ENCODE measurements around the gene SRL.

Gene SRL

GRCh38 chr16:4239682-4240175 is 2.2 kb downstream of the SRL start:
- no peak overlapping the region for H3K4me3 ChIP-seq
- no peak overlapping the region for H3K9ac ChIP-seq (ENCODE audit: insufficient read length)
- no peaks in the 10 kb centered on the region for H3K36me3 ChIP-seq (ENCODE audit: insufficient read depth, low read length)
- TF ChIP-seq EZH2 (IDR thresholded peaks at IDR 0.05) (no peak), POLR2AphosphoS5 (IDR thresholded peaks at IDR 0.05; ENCODE audit: borderline replicate concordance, low read depth, low read length) (no peak)
- no peaks in the 10 kb centered on the region for H3K9me3 ChIP-seq (ENCODE audit: low read depth, low read length)
- H3K27ac ChIP-seq: no peak overlapping the region
- DNase-seq (ENCODE audit: low read depth, low spot score): no peak

DNA sequence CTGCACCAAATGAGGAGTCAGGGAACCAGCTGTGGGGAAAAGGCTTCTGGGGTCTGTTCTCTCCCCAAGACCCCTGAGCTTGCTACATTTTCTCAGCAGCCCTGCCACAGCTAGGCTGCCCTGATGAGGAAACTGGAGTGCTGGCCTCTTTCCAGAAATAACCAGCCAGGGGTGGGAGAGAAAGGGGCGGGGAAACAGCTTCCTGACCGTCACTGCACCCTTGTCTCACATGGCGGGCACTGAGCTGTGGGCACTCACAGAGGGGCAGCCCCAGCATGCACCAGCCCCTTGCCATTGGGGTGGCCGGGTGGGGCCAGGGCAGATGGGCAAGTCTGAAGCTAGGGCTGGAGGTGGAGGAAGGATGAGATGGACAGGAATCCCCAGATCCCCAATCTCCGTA is 2.9 kb downstream of the SRL start:
- Histone ChIP-seq H3K4me3 (no peak overlapping the region), H3K27ac (no peak overlapping the region), H3K9me3 (ENCODE audit: low read depth, low read length) (no peaks in the 10 kb centered on the region), H3K36me3 (ENCODE audit: insufficient read depth, low read length) (no peaks in the 10 kb centered on the region), H3K9ac (ENCODE audit: insufficient read length) (no peak overlapping the region)
- TF ChIP-seq POLR2AphosphoS5 (IDR thresholded peaks at IDR 0.05; ENCODE audit: borderline replicate concordance, low read depth, low read length) (no peak), EZH2 (IDR thresholded peaks at IDR 0.05) (no peak), FOXP2 (optimal IDR thresholded peaks at IDR 0.05; ENCODE audit: control extremely low read depth, extremely low read length, insufficient read depth) (no peak)
- DNase-seq (ENCODE audit: low read depth, low spot score): no peak

DNA sequence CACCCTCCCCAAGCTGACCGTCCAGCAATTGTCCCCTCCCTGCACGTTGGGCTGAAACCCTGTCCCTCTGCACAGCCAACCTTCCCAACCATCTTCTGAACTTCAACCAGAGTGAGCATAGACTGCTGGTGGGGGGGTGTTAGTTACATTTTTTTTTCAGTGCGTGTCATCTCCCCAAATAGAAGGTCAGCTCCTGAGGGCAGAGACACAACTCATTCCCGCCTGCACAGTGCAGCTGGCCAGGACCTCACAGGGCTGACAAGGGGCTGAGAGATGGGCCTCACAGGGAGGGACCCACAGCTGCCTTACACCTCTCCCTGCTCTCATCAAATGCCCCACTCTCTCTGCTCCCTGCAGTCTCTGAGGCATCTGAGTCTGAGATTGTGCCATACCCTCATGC is 8.4 kb downstream of the SRL start:
- no peak overlapping the region for H3K9ac ChIP-seq (ENCODE audit: insufficient read length)

DNA sequence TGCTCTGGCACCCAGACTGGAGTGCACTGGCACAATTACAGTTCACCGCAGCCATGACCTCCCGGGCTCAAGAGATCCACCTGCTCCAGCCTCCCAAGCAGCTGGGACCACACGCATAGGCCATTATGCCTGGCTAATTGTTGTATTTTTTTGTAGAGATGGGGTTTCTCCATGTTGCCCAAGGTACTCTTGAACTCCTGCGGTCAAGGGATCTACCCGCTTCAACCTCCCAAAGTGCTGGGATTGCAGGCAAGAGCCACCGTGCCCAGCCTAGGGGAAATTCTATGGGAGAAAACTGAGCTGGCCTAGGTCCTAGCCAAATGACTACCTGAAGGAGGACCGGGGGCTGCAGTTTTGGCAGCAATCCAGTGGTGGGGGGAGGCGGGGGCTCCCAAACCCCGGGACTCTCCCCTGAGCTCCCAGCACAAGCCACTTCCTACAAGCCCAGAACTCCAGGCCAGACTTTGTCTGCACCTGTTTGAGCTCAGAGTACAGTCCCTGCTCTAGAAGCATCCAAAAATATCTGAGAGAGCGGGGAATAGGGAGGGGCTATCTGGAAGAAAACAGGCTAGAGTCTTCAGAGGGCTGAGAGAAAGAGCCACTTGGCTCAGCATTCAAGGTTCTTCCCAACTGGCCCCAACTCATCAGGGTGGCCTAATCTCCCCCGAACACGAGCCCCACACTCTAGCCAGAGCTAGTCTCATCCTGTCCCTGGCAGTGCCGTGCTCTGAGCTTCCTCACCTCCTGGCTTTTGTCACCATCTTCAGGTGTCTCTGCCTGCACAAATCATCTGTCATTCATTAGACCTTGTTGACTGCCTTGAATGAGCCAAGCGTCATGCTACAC is 9.1 kb downstream of the SRL start:
- no peak for DNase-seq (ENCODE audit: low read depth, low spot score)
- H3K4me3 ChIP-seq: no peak overlapping the region
- no peaks in the 10 kb centered on the region for H3K9me3 ChIP-seq (ENCODE audit: low read depth, low read length)
- no peak overlapping the region for H3K9ac ChIP-seq (ENCODE audit: insufficient read length)
- no peaks in the 10 kb centered on the region for H3K36me3 ChIP-seq (ENCODE audit: insufficient read depth, low read length)
- no peak overlapping the region for H3K27ac ChIP-seq
- TF ChIP-seq EZH2 (IDR thresholded peaks at IDR 0.05): no peak
- no peak for TF ChIP-seq POLR2AphosphoS5 (IDR thresholded peaks at IDR 0.05; ENCODE audit: borderline replicate concordance, low read depth, low read length)
- TF ChIP-seq FOXP2 (optimal IDR thresholded peaks at IDR 0.05; ENCODE audit: control extremely low read depth, extremely low read length, insufficient read depth): no peak

More for the DNA sequence above, 8.4 kb downstream of the SRL start:
- Histone ChIP-seq H3K27ac (no peak overlapping the region), H3K36me3 (ENCODE audit: insufficient read depth, low read length) (no peaks in the 10 kb centered on the region), H3K9me3 (ENCODE audit: low read depth, low read length) (no peaks in the 10 kb centered on the region), H3K4me3 (no peak overlapping the region)
- DNase-seq (ENCODE audit: low read depth, low spot score): no peak
- TF ChIP-seq FOXP2 (optimal IDR thresholded peaks at IDR 0.05; ENCODE audit: control extremely low read depth, extremely low read length, insufficient read depth): no peak
- TF ChIP-seq POLR2AphosphoS5 (IDR thresholded peaks at IDR 0.05; ENCODE audit: borderline replicate concordance, low read depth, low read length): no peak
- no peak for TF ChIP-seq EZH2 (IDR thresholded peaks at IDR 0.05)

- Histone ChIP-seq H3K36me3 (ENCODE audit: insufficient read depth, low read length) (no peaks in the 10 kb centered on the region), H3K9ac (ENCODE audit: insufficient read length) (no peak overlapping the region), H3K27ac (no peak overlapping the region), H3K9me3 (ENCODE audit: low read depth, low read length) (no peaks in the 10 kb centered on the region), H3K4me3 (no peak overlapping the region)
- DNase-seq (ENCODE audit: low read depth, low spot score): no peak
- TF ChIP-seq EZH2 (IDR thresholded peaks at IDR 0.05): no peak
- TF ChIP-seq POLR2AphosphoS5 (IDR thresholded peaks at IDR 0.05; ENCODE audit: borderline replicate concordance, low read depth, low read length): no peak
Observed at GRCh38 chr16:4231886-4232285, 10.0 kb downstream of the SRL start.

DNA sequence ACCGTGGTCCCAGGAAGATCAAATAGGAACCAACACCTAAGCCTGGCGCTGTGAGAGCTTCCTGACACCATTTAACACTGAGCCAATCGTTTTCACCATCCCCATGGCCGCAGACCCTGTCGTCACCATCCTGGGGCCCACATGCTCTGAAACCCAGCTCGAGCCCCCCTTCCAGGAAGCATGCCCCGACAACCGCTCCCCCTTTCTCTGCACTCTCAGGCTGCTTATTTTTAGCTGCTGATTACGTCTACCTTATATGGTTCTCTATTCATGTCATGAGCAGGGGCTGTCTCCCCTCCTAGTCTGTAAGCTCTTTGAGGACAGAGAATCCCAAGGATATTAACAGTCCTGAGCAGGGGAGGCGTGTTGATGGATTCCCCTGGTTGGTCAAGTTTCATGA is 10.5 kb downstream of the SRL start:
- H3K27ac ChIP-seq: no peak overlapping the region
- no peak for TF ChIP-seq EZH2 (IDR thresholded peaks at IDR 0.05)
- no peak for TF ChIP-seq FOXP2 (optimal IDR thresholded peaks at IDR 0.05; ENCODE audit: control extremely low read depth, extremely low read length, insufficient read depth)
- TF ChIP-seq POLR2AphosphoS5 (IDR thresholded peaks at IDR 0.05; ENCODE audit: borderline replicate concordance, low read depth, low read length): no peak
- no peak for DNase-seq (ENCODE audit: low read depth, low spot score)

DNA sequence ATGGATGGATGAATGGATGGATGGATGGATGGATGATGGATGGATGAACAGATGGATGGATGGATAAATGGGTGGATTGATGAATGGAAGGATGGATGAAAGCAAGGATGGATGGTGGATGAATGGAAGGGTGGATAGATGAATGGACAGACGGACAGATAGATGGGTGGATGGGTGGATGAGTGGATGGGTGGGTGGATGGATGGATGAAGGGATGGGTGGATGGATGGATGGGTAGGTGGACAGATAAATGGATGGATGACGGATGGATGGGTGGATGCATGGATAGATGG is 14.9 kb downstream of the SRL start:
- no peak for TF ChIP-seq EZH2 (IDR thresholded peaks at IDR 0.05)
- no peak for TF ChIP-seq FOXP2 (optimal IDR thresholded peaks at IDR 0.05; ENCODE audit: control extremely low read depth, extremely low read length, insufficient read depth)
- no peak for TF ChIP-seq POLR2AphosphoS5 (IDR thresholded peaks at IDR 0.05; ENCODE audit: borderline replicate concordance, low read depth, low read length)
- no peak for DNase-seq (ENCODE audit: low read depth, low spot score)
- Histone ChIP-seq H3K36me3 (ENCODE audit: insufficient read depth, low read length) (no peaks in the 10 kb centered on the region), H3K9me3 (ENCODE audit: low read depth, low read length) (no peaks in the 10 kb centered on the region), H3K4me3 (no peak overlapping the region), H3K9ac (ENCODE audit: insufficient read length) (no peak overlapping the region), H3K27ac (no peak overlapping the region)

More for the DNA sequence above, 10.5 kb downstream of the SRL start:
- H3K9ac ChIP-seq (ENCODE audit: insufficient read length): no peak overlapping the region
- H3K4me3 ChIP-seq: no peak overlapping the region
- H3K36me3 ChIP-seq (ENCODE audit: insufficient read depth, low read length): no peaks in the 10 kb centered on the region
- no peaks in the 10 kb centered on the region for H3K9me3 ChIP-seq (ENCODE audit: low read depth, low read length)

- Histone ChIP-seq H3K9me3 (ENCODE audit: low read depth, low read length) (no peaks in the 10 kb centered on the region), H3K27ac (no peak overlapping the region), H3K4me3 (no peak overlapping the region), H3K9ac (ENCODE audit: insufficient read length) (no peak overlapping the region), H3K36me3 (ENCODE audit: insufficient read depth, low read length) (no peaks in the 10 kb centered on the region)
- TF ChIP-seq POLR2AphosphoS5 (IDR thresholded peaks at IDR 0.05; ENCODE audit: borderline replicate concordance, low read depth, low read length): no peak
- no peak for TF ChIP-seq FOXP2 (optimal IDR thresholded peaks at IDR 0.05; ENCODE audit: control extremely low read depth, extremely low read length, insufficient read depth)
- no peak for DNase-seq (ENCODE audit: low read depth, low spot score)
Observed at GRCh38 chr16:4226251-4227039, 15.4 kb downstream of the SRL start.
